ENCODE data around the gene KRIT1.

The KRIT1 gene

DNA sequence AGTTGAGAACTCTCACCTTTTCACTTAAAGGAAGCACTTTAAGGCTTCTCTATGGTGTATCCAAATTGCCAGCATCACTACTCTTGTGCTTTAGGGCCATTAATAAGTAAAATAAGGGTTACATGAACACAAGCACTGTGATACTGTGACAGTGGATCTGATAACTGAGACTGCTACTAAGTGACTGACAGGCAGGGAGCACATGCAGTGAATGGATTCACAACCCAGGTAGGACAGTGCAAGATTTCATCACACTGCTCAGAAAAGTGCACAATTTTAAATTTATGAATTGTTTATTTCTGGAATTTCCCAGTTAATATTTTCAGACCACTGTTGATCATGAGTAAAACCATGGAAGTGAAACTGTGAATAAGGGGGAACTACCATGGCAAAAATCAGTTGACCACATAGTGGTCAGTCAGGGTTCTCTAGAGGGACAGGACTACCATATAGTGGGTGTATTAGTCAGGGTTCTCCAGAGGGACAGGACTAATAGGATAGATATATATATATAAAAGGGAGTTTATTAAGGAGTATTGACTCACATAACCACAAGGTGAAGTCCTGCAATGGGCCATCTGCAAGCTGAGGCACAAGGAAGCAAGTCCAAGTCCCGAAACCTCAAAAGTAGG, 90.5 kb downstream of the KRIT1 start:
- TF ChIP-seq EZH2 (IDR thresholded peaks at IDR 0.05; ENCODE audit: borderline replicate concordance, low read length) = no peak
- TF ChIP-seq, protein P1, sequence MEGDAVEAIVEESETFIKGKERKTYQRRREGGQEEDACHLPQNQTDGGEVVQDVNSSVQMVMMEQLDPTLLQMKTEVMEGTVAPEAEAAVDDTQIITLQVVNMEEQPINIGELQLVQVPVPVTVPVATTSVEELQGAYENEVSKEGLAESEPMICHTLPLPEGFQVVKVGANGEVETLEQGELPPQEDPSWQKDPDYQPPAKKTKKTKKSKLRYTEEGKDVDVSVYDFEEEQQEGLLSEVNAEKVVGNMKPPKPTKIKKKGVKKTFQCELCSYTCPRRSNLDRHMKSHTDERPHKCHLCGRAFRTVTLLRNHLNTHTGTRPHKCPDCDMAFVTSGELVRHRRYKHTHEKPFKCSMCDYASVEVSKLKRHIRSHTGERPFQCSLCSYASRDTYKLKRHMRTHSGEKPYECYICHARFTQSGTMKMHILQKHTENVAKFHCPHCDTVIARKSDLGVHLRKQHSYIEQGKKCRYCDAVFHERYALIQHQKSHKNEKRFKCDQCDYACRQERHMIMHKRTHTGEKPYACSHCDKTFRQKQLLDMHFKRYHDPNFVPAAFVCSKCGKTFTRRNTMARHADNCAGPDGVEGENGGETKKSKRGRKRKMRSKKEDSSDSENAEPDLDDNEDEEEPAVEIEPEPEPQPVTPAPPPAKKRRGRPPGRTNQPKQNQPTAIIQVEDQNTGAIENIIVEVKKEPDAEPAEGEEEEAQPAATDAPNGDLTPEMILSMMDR (IDR thresholded peaks at IDR 0.05; ENCODE audit: low read length) = no peak

DNA sequence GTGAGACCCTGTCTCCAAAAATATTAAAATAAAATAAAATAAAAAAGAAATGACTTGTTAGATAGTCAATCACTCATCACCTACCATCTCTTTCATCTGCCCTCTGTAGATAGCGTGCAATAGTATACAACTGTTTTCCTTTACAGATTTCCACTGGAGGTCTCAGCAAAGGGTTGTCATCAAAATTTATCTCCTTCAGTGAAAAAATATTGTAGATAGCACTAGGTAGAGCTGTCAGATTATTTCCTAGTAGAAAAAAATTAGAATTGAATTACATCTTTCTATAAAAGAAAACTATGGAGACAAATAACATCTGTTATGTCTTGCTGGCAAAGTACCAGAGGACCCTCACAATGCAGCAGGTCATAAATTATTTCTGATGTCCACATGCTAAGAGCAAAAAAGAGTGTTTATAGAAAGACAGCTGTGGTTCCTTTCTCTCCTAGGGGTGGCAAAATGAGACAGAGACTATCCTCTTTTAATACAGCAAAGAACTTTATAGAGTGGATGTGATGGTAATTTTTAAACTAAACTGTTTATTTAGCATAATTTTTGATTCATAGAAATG, 95.2 kb downstream of the KRIT1 start:
- no peaks in the 10 kb centered on the region for H3K79me2 ChIP-seq (ENCODE audit: insufficient read depth, low read length)
- no peaks in the 10 kb centered on the region for H3K9me2 ChIP-seq (ENCODE audit: low read depth, low read length)
- no peak overlapping the region for H2AFZ ChIP-seq (ENCODE audit: low read length)
- no peaks in the 10 kb centered on the region for H3K27me3 ChIP-seq (ENCODE audit: insufficient read depth, low read length)
- H3K27ac ChIP-seq (ENCODE audit: low read depth, low read length, poor library complexity, severe bottlenecking) = no peak overlapping the region
- H3K4me1 ChIP-seq (ENCODE audit: insufficient read depth, low read length, severe bottlenecking) = no peaks in the 10 kb centered on the region
- no peak overlapping the region for H3K4me3 ChIP-seq (ENCODE audit: low read depth, low read length, poor library complexity, severe bottlenecking)
- no peaks in the 10 kb centered on the region for H4K20me1 ChIP-seq (ENCODE audit: insufficient read depth, low read length)
- H3K4me2 ChIP-seq (ENCODE audit: low read length) = no peak overlapping the region
- H3K9me3 ChIP-seq (ENCODE audit: low read length) = no peaks in the 10 kb centered on the region
- no peaks in the 10 kb centered on the region for H3K36me3 ChIP-seq (ENCODE audit: insufficient read depth, low read length)
- no peaks in the 10 kb centered on the region for H3F3A ChIP-seq (ENCODE audit: insufficient read depth, low read length)
- TF ChIP-seq, protein P1 (IDR thresholded peaks at IDR 0.05; ENCODE audit: low read length) = no peak
- no peak for TF ChIP-seq EZH2 (IDR thresholded peaks at IDR 0.05; ENCODE audit: borderline replicate concordance, low read length)
- H3K9ac ChIP-seq (ENCODE audit: low read length) = no peak overlapping the region

More for the DNA sequence above, 90.5 kb downstream of the KRIT1 start:
- no peaks in the 10 kb centered on the region for H3K79me2 ChIP-seq (ENCODE audit: insufficient read depth, low read length)
- H3K27ac ChIP-seq (ENCODE audit: low read depth, low read length, poor library complexity, severe bottlenecking) = no peak overlapping the region
- no peaks in the 10 kb centered on the region for H4K20me1 ChIP-seq (ENCODE audit: insufficient read depth, low read length)
- no peaks in the 10 kb centered on the region for H3K4me1 ChIP-seq (ENCODE audit: insufficient read depth, low read length, severe bottlenecking)
- no peaks in the 10 kb centered on the region for H3K27me3 ChIP-seq (ENCODE audit: insufficient read depth, low read length)
- H3K9me3 ChIP-seq (ENCODE audit: low read length) = no peaks in the 10 kb centered on the region
- no peaks in the 10 kb centered on the region for H3F3A ChIP-seq (ENCODE audit: insufficient read depth, low read length)
- H3K4me2 ChIP-seq (ENCODE audit: low read length) = no peak overlapping the region
- H3K4me3 ChIP-seq (ENCODE audit: low read depth, low read length, poor library complexity, severe bottlenecking) = no peak overlapping the region
- H3K36me3 ChIP-seq (ENCODE audit: insufficient read depth, low read length) = no peaks in the 10 kb centered on the region
- H3K9ac ChIP-seq (ENCODE audit: low read length) = no peak overlapping the region
- no peak overlapping the region for H2AFZ ChIP-seq (ENCODE audit: low read length)
- H3K9me2 ChIP-seq (ENCODE audit: low read depth, low read length) = no peaks in the 10 kb centered on the region

DNA sequence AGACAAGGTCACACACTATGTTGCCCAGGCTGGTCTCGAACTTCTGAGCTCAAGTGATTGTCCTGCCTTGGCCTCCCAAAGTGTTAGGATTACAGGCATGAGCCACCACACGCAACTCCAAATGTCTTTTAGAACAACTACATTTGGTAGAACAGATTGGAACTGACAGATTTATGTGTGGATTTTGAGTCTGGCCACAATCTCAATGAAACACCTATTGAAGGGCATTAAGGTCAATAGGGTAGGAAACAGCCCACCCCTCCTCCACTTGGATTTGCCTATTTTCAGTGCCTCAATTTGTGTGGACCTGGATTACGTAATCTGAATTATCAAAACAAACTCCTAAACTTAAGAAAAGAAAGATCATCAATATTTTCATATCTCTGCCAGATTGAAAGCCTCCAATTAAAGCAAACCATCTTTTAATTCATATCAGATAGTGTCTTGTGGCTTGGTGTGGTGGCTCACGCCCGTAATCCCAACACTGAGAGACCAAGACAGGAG, 95.9 kb downstream of the KRIT1 start:
- H4K20me1 ChIP-seq (ENCODE audit: insufficient read depth, low read length) = no peaks in the 10 kb centered on the region
- no peaks in the 10 kb centered on the region for H3K79me2 ChIP-seq (ENCODE audit: insufficient read depth, low read length)
- H3K9me2 ChIP-seq (ENCODE audit: low read depth, low read length) = no peaks in the 10 kb centered on the region
- no peaks in the 10 kb centered on the region for H3K9me3 ChIP-seq (ENCODE audit: low read length)
- H3K4me2 ChIP-seq (ENCODE audit: low read length) = no peak overlapping the region
- H3K9ac ChIP-seq (ENCODE audit: low read length) = no peak overlapping the region
- no peaks in the 10 kb centered on the region for H3F3A ChIP-seq (ENCODE audit: insufficient read depth, low read length)
- TF ChIP-seq EZH2 (IDR thresholded peaks at IDR 0.05; ENCODE audit: borderline replicate concordance, low read length) = no peak
- TF ChIP-seq, protein P1 (IDR thresholded peaks at IDR 0.05; ENCODE audit: low read length) = no peak
- no peak overlapping the region for H3K27ac ChIP-seq (ENCODE audit: low read depth, low read length, poor library complexity, severe bottlenecking)
- H2AFZ ChIP-seq (ENCODE audit: low read length) = no peak overlapping the region
- no peaks in the 10 kb centered on the region for H3K36me3 ChIP-seq (ENCODE audit: insufficient read depth, low read length)
- no peaks in the 10 kb centered on the region for H3K4me1 ChIP-seq (ENCODE audit: insufficient read depth, low read length, severe bottlenecking)
- H3K4me3 ChIP-seq (ENCODE audit: low read depth, low read length, poor library complexity, severe bottlenecking) = no peak overlapping the region
- H3K27me3 ChIP-seq (ENCODE audit: insufficient read depth, low read length) = no peaks in the 10 kb centered on the region

Data from OCI-LY1 (cell line).